HepG2 (cell line): ENCODE measurements around the gene VPS11. TPM values are rescaled to one million over a fixed set of nuclear protein-coding genes. Genes with fewer than 3 reads are reported as not detected.

ENCODE experiments used
- ATF5 ChIP-seq: sonication (generic); formaldehyde crosslinking; IDR thresholded peaks from 2 replicates; pipeline ENCODE4 v1.4.0; 2020; ENCODE audit warnings: mild to moderate bottlenecking, low read depth, missing genetic modification reagents
- BCL3 ChIP-seq: sonication (generic); formaldehyde crosslinking; IDR thresholded peaks from 2 replicates; pipeline ENCODE4 v1.5.1; 2020; ENCODE audit warnings: mild to moderate bottlenecking, missing genetic modification reagents, moderate library complexity
- CEBPZ ChIP-seq: IDR thresholded peaks from 2 replicates; pipeline ENCODE4 v1.6.1; 2012; ENCODE audit warnings: low read length, improper control_type of control experiment
- HCFC1 ChIP-seq: fragments of 150-350 bp; IDR thresholded peaks from 2 replicates; pipeline ENCODE4 v1.6.1; 2014; ENCODE audit warnings: low read depth, low read length
- HNRNPK ChIP-seq: fragments of 200-400 bp; formaldehyde crosslinking; IDR thresholded peaks from 2 replicates; pipeline ENCODE4 v1.6.1; 2018; ENCODE audit warnings: low read length, low read depth, moderate library complexity, mild to moderate bottlenecking; ENCODE audit not compliant: poor library complexity, severe bottlenecking
- HNRNPUL1 ChIP-seq: fragments of 200-400 bp; formaldehyde crosslinking; IDR thresholded peaks from 2 replicates; pipeline ENCODE4 v1.6.1; 2017; ENCODE audit warnings: low read depth, mild to moderate bottlenecking, low read length, moderate library complexity
- IKZF1 ChIP-seq: fragments of 450-650 bp; IDR thresholded peaks from 2 replicates; pipeline ENCODE4 v1.7.1; 2016
- MLLT10 ChIP-seq: sonication (generic); formaldehyde crosslinking; IDR thresholded peaks from 2 replicates; pipeline ENCODE4 v1.4.0; 2020; ENCODE audit warnings: missing genetic modification reagents
- NFAT5 ChIP-seq: sonication (generic); formaldehyde crosslinking; IDR thresholded peaks from 2 replicates; pipeline ENCODE4 v1.4.0; 2020; ENCODE audit warnings: missing genetic modification reagents
- NPAS2 ChIP-seq: sonication (generic); formaldehyde crosslinking; IDR thresholded peaks from 2 replicates; pipeline ENCODE4 v1.8.0; 2022; ENCODE audit warnings: mild to moderate bottlenecking, missing genetic modification reagents, borderline replicate concordance
- POLR2AphosphoS5 ChIP-seq: IDR thresholded peaks from 2 replicates; pipeline ENCODE4 v1.6.1; 2012; ENCODE audit warnings: low read depth, low read length
- SNRNP70 ChIP-seq: fragments of 200-400 bp; formaldehyde crosslinking; IDR thresholded peaks from 2 replicates; pipeline ENCODE4 v1.6.1; 2017; ENCODE audit warnings: mild to moderate bottlenecking, low read depth, low read length, moderate library complexity
- SP2 ChIP-seq: sonication (generic); formaldehyde crosslinking; IDR thresholded peaks from 2 replicates; pipeline ENCODE4 v1.5.1; 2020; ENCODE audit warnings: mild to moderate bottlenecking, missing genetic modification reagents
- ZFP1 ChIP-seq: IDR thresholded peaks from 2 replicates; pipeline ENCODE4 v1.6.1; 2016
- ZFYVE20 ChIP-seq: sonication (generic); formaldehyde crosslinking; IDR thresholded peaks from 2 replicates; pipeline ENCODE4 v1.8.0; 2023; ENCODE audit warnings: low read depth, mild to moderate bottlenecking, moderate library complexity, missing genetic modification reagents, borderline replicate concordance
- ZNF576 ChIP-seq: sonication (generic); formaldehyde crosslinking; IDR thresholded peaks from 2 replicates; pipeline ENCODE4 v1.4.0; 2020; ENCODE audit warnings: mild to moderate bottlenecking, missing genetic modification reagents
- ZNF580 ChIP-seq: IDR thresholded peaks from 2 replicates; pipeline ENCODE4 v1.6.1; 2016; ENCODE audit warnings: low read depth, borderline replicate concordance
- ZNF816 ChIP-seq: sonication (generic); formaldehyde crosslinking; IDR thresholded peaks from 2 replicates; pipeline ENCODE4 v1.8.0; 2022; ENCODE audit warnings: missing genetic modification reagents, mild to moderate bottlenecking, borderline replicate concordance
- polyA plus RNA-seq, 8 experiments: library from polyadenylated mRNA; depleted of rRNA in 3 of 8; stranded (reverse) in 7 of 8; unstranded in 1 of 8; fragments of >200 nt; fragmentation: Illumina TruSeq in 4 of 8; extraction: Trizol in 4 of 8; gene quantifications; 2 replicates each; pipeline versions ENCODE4 v1.2.1 to v1.2.3, GENCODE V29; 2011 to 2016; ENCODE audit warnings: low read depth in 4 of 8, missing spikeins in 1 of 8, mixed read lengths in 1 of 8; ENCODE audit not compliant: insufficient read depth in 1 of 8
- total RNA-seq, 5 experiments: library from RNA; depleted of rRNA; stranded (reverse); fragments of >200 nt; fragmentation: Illumina TruSeq; extraction: Trizol; gene quantifications; 2 replicates each; pipeline ENCODE4 v1.2.3, GENCODE V29; 2016; ENCODE audit warnings: low read depth in 1 of 5

VPS11 gene
- total and polyA plus RNA-seq, 2 of the 13 experiments (the other 11 are each of a cell fraction or from before 2014, with no cell fraction given), result 13.7 to 21.6 TPM

GRCh38 chr11:119101759-119102423, 34.3 kb downstream of the VPS11 start, which contains the start of gene DPAGT1 (continued):
- no peak for TF ChIP-seq CEBPZ
- no peak for TF ChIP-seq ZNF816
- no peak for TF ChIP-seq ATF5 (CRISPR knock-in tag)
- TF ChIP-seq IKZF1, result no peak
- peak; percentile 25 for TF ChIP-seq POLR2AphosphoS5
- no peak for TF ChIP-seq ZNF576 (CRISPR knock-in tag)
- peak; percentile 31 for TF ChIP-seq HNRNPK
- no peak for TF ChIP-seq NFAT5 (CRISPR knock-in tag)
- TF ChIP-seq BCL3 (CRISPR knock-in tag), result no peak
- no peak for TF ChIP-seq ZFYVE20 (CRISPR knock-in tag)
- no peak for TF ChIP-seq ZNF580 (CRISPR knock-in tag)
- no peak; the same call in 1 of the 2 replicates for TF ChIP-seq SP2 (CRISPR knock-in tag)
- TF ChIP-seq ZFP1 (CRISPR knock-in tag), result no peak; the same call in 1 of the 2 replicates
- no peak for TF ChIP-seq HNRNPUL1
- no peak for TF ChIP-seq MLLT10
- peak; percentile 74 for TF ChIP-seq HCFC1
- TF ChIP-seq NPAS2 (CRISPR knock-in tag), result no peak
- TF ChIP-seq SNRNP70, result no peak
